ENCODE measurements around the gene TTC8. TPM values are rescaled to one million over a fixed set of nuclear protein-coding genes. Genes with fewer than 3 reads are reported as not detected.
"Not testable (repeated sequence)": the region's sequence is repeated elsewhere in the genome, so short reads cannot be mapped to it uniquely, and the experiment has no call there.

The TTC8 gene
- total RNA-seq, 8 experiments from 2014 or later: 12.7 to 41.8 (median 18.3) TPM

DNA sequence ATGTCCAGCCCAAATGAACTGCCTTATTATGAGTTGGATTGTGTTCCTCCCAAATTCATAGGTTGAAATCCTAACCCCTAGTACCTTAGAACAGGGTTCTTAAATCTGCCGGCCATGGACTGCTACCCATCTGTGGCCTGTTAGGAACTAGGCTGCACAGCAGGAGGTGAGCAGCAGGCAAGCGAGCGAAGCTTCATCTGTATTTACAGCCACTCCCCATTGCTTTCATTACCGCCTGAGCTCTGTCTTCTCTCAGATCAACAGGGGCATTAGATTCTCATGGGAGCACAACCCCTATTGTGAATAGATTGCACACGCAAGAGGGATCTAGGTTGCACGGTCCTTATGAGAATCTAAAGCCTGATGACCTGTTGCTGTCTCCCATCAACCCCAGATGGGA lies 21.9 kb upstream of the TTC8 start:
- Histone ChIP-seq H3K27ac (no peak overlapping the region), H3K4me3 (no peak overlapping the region), H3K4me1 (replicated peaks in 1 of 2) (no peaks in the 10 kb centered on the region)
- in situ Hi-C loops (cut with MboI; ENCODE audit: low pct_unique_long_range_greater_than_20kb in 2 of 9, low sequenced_read_pairs in 9 of 9, unreplicated experiment in 9 of 9): no loop called here
- WGBS, 10 experiments: 0 to 66% (median 54%) methylated on average over 1 to 6 of the region's 6 CpGs; no CpG with 5 or more reads in 3 of the 10 experiments
- no peak for ATAC-seq (replicated peaks in 6 of 8)

DNA sequence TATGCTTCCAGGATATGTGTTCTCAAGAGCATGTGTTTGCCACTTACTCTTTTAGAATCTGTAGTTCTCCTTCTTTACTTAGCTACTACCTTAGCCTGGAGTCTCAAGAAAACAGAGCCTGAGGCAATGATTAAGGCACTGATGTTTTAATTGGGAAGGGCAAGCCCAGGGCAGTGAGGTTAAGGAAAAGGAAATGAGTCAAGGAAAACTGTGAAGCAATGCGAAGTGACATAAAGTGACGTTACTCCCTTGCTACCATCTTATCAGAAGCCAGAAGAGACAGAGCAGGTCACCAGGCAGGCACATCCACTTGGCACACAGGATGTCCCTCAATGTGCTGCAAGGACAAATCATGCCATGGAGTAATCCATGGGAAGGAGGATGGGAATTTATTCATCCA lies 20.4 kb upstream of the TTC8 start:
- WGBS, 10 experiments: 17 to 90% (median 57%) methylated on average over 2 of the region's 2 CpGs; no CpG with 5 or more reads in 6 of the 10 experiments
- no peaks in the 10 kb centered on the region for H3K4me1 ChIP-seq (replicated peaks in 1 of 2)
- in situ Hi-C loops (cut with MboI; ENCODE audit: low pct_unique_long_range_greater_than_20kb in 2 of 9, low sequenced_read_pairs in 9 of 9, unreplicated experiment in 9 of 9): no loop called here
- no peak overlapping the region for H3K27ac ChIP-seq
- no peak overlapping the region for H3K4me3 ChIP-seq
- ATAC-seq (replicated peaks in 6 of 8): no peak

DNA sequence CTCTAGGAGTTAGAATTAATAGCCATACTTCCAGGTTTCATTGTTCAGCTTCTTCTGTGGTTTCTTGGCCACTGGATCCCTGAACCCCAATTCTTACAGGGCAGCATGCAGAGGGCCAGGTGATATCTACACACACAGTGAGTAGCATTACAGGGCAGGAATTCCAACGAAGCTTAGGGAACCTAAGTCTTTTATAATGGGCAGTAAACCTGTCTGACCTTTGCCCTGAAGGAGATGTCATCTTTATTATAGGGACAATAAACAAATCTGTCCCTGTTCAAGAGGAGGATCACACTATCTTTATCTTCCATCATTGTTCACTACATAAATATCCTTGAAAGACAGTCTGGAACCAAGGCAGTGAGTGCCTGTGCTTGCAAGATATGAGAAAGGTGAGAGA lies 20.0 kb upstream of the TTC8 start:
- no peak overlapping the region for H3K4me3 ChIP-seq
- no peak overlapping the region for H3K27ac ChIP-seq
- 0 to 100% (median 17%) methylated on average over 1 of the region's 1 CpG; no CpG with 5 or more reads in 3 of the 10 experiments for WGBS, 10 experiments
- in situ Hi-C loops (cut with MboI; ENCODE audit: low pct_unique_long_range_greater_than_20kb in 2 of 9, low sequenced_read_pairs in 9 of 9, unreplicated experiment in 9 of 9): no loop called here
- H3K4me1 ChIP-seq (replicated peaks in 1 of 2): no peaks in the 10 kb centered on the region
- ATAC-seq (replicated peaks in 6 of 8): no peak

DNA sequence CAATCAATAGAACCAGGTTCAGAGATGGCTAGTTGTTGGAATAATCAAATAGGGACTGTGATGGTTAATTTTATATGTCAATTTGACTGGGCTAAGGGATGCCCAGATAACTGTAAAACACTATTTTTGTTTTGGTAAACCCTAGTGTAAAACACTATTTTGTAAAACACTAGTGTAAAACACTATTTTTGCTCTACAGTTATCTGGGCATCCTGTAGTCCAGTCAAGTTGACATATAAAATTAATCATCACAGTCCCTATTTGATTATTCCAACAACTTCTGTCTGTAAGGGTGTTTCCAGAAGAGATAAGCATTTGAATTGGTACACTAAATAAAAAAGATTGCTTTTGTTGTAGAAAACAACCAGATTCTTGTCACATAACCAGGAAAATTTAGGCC lies 16.1 kb upstream of the TTC8 start:
- Histone ChIP-seq H3K27ac (no peak overlapping the region), H3K4me3 (no peak overlapping the region), H3K4me1 (replicated peaks in 1 of 2) (no peaks in the 10 kb centered on the region)
- in situ Hi-C loops (cut with MboI; ENCODE audit: low pct_unique_long_range_greater_than_20kb in 2 of 9, low sequenced_read_pairs in 9 of 9, unreplicated experiment in 9 of 9): no loop called here
- ATAC-seq (replicated peaks in 6 of 8): no peak

DNA sequence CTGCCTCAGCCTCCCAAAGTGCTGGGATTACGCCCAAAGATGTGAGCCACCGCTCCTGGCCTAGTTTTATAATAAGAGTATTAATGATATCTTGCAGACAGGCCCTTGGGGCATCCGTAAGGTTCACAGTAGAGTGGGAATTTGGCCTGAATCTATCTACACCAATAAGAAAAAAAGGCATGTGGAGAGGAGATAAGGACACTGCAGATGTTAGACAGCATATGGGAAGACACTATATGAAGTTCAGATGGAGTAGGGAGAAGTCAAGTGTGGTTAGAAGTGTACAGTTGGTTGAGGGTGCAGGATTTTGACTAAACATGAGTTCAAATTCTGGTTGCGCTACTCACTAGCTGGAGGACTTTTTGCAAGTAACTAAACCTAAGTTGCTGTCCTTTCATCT lies 8.5 kb upstream of the TTC8 start:
- no peak for ATAC-seq (replicated peaks in 6 of 8)
- in situ Hi-C loops (cut with MboI; ENCODE audit: low pct_unique_long_range_greater_than_20kb in 2 of 9, low sequenced_read_pairs in 9 of 9, unreplicated experiment in 9 of 9): no loop called here
- Histone ChIP-seq H3K4me3 (no peak overlapping the region), H3K4me1 (replicated peaks in 1 of 2) (no peaks in the 10 kb centered on the region), H3K27ac (no peak overlapping the region)
- WGBS, 10 experiments: 88 to 100% (median 100%) methylated on average over 1 to 3 of the region's 4 CpGs; no CpG with 5 or more reads in 2 of the 10 experiments

DNA sequence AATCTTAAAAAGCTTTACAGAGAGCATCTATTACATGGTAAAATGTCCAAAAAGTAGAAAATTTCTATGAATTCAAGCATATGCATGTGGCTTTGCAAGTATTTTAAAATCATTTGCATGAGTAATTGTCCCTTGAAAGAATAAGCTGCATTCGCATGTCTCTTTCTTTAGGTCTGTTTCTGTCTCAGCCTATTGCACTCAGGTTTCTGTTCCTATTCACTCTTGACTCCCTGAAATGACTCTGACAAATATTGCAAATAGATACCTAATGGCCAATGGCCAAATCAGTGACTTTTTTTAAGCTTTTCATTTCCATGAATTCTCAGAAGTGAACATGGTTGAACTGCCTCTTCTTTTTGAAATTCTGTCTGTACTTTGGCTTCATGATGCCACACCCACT lies 6.4 kb upstream of the TTC8 start:
- in situ Hi-C loops (cut with MboI; ENCODE audit: low pct_unique_long_range_greater_than_20kb in 2 of 9, low sequenced_read_pairs in 9 of 9, unreplicated experiment in 9 of 9): no loop called here
- Histone ChIP-seq H3K4me3 (no peak overlapping the region), H3K27ac (no peak overlapping the region), H3K4me1 (replicated peaks in 1 of 2) (no peaks in the 10 kb centered on the region)
- ATAC-seq (replicated peaks in 6 of 8): peak in 1 of 8 experiments; percentile 37
- 33 to 100% (median 89%) methylated on average over 1 of the region's 1 CpG; no CpG with 5 or more reads in 3 of the 10 experiments for WGBS, 10 experiments

DNA sequence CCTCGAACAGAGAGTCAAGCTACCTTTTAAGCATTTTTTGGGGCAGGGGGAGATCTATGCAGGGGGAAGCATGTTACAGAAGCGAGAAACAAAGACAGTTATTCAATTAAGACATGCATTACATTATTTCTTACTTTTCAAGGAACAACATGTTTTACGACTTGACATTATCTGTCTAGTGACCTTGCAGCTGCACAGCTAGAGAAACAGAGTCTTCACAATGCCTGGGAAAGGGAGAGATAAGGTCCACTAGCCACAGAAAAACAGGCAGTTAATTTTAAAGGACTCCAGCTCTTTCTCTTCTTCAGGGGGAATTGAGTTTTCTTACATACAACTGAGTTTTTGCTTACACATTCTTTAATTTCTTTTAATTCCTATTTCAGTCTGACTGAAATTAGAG lies 4.8 kb upstream of the TTC8 start:
- H3K4me3 ChIP-seq; H3K4me1 ChIP-seq (replicated peaks in 1 of 2); H3K27ac ChIP-seq; ATAC-seq (replicated peaks in 6 of 8); in situ Hi-C loops (cut with MboI; ENCODE audit: low pct_unique_long_range_greater_than_20kb in 2 of 9, low sequenced_read_pairs in 9 of 9, unreplicated experiment in 9 of 9): not testable (repeated sequence)
- WGBS, 10 experiments: 29 to 73% (median 55%) methylated on average over 1 to 3 of the region's 3 CpGs; no CpG with 5 or more reads in 3 of the 10 experiments

DNA sequence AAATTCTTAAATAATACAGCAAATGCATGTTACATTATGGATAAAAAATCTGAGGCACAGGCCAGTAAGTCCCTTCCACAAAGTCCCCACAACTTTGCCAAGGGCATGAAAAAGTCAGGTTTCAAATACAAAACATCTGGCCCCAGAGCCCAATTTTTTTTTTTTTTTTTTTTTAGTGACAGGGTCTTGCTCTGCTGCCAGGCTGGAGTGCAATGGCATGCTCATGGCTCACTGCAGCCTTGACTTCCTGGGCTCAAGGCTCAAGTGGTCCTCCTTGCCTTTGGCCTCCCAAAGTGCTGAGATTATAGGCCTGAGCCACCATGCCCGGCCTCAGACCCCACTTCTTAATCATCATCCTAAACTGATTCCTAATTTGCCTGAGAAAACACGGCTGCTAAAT lies 3.1 kb upstream of the TTC8 start:
- WGBS, 10 experiments: 40 to 100% (median 67%) methylated on average over 1 to 2 of the region's 2 CpGs; no CpG with 5 or more reads in 4 of the 10 experiments

DNA sequence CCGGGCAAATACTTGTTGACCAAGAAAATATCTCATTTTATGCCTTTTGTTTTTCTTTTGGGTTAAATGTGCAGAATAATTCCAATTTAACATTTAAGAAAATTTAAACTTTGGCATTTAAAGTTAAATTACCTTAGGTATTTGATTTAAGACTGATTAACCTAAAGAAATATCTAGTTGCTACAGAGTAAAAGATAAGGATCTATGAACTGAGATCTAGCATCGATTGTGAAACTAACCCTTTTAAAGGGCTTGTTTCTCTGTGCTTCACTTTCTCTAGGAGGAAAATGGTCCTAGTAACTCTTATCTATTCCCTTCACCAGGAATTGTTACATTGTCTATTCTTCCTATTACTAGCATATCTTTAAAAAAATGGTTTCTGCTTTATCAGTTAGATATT lies 2.6 kb upstream of the TTC8 start:
- H3K27ac ChIP-seq: no peak overlapping the region
- peaks cover 4 to 8% of the 10 kb centered on the region in 2 donors for H3K4me1 ChIP-seq (replicated peaks in 1 of 2)
- ATAC-seq (replicated peaks in 6 of 8): no peak
- no peak overlapping the region for H3K4me3 ChIP-seq
- WGBS, 10 experiments: 33 to 100% (median 83%) methylated on average over 1 to 2 of the region's 2 CpGs; no CpG with 5 or more reads in 1 of the 10 experiments
- in situ Hi-C loops (cut with MboI; ENCODE audit: low pct_unique_long_range_greater_than_20kb in 2 of 9, low sequenced_read_pairs in 9 of 9, unreplicated experiment in 9 of 9): no loop called here

More for the DNA sequence above, 3.1 kb upstream of the TTC8 start:
- ATAC-seq (replicated peaks in 6 of 8): no peak
- H3K27ac ChIP-seq: no peak overlapping the region
- H3K4me3 ChIP-seq: no peak overlapping the region
- in situ Hi-C loops (cut with MboI; ENCODE audit: low pct_unique_long_range_greater_than_20kb in 2 of 9, low sequenced_read_pairs in 9 of 9, unreplicated experiment in 9 of 9): no loop called here
- peaks cover 4 to 8% of the 10 kb centered on the region in 2 donors for H3K4me1 ChIP-seq (replicated peaks in 1 of 2)

DNA sequence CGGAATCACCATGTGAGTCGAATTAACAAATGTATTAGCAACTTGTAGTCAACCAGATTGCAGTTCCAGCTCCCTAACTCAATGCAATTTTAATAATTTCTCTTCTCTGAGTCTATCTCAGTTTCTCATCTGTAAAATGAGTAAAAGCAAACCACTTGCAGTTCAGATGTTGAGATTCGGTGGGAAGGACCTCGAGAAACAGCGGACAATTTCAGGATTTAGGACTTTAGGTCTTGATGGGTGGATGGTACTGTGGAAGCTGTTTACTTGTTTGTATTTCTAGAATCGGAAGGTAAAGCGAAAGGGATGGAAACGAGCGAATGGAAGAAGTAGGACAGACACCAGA lies 510 bp upstream of the TTC8 start:
- peak overlapping the region; percentile 94 to 97 for H3K27ac ChIP-seq

DNA sequence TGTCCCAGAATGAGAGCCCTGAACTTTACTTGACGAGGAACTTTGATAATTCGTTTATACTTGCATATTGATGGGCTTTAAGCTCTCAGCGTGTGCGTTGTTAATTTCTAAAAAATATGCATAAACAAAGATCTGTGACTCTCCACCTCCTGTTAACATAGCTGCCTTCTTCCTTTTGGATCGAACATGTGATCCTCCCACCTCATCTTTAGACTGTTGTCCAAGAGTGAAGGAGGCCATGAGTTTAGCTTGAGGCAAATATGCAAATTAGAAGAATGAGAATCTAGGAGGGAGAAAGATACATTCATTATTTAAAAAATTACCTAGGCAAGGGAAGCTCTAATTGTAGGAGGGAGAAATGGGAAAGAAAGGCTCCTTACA lies 617 bp downstream of the TTC8 start:
- peak overlapping the region; percentile 94 to 97 for H3K27ac ChIP-seq
- in situ Hi-C loops (cut with MboI; ENCODE audit: low pct_unique_long_range_greater_than_20kb in 2 of 9, low sequenced_read_pairs in 9 of 9, unreplicated experiment in 9 of 9): no loop called here
- H3K4me1 ChIP-seq (replicated peaks in 1 of 2): peaks cover 4 to 14% of the 10 kb centered on the region in 2 donors
- peak overlapping the region; percentile 54 to 78 (median 66) for H3K4me3 ChIP-seq
- ATAC-seq (replicated peaks in 6 of 8): peak; percentile 4 to 28 (median 12)
- 0 to 7% (median 0%) methylated on average over 1 to 5 of the region's 5 CpGs; no CpG with 5 or more reads in 3 of the 10 experiments for WGBS, 10 experiments

More for the DNA sequence above, 510 bp upstream of the TTC8 start:
- ATAC-seq (replicated peaks in 6 of 8): peak in 2 of 8 experiments; percentile 1 to 2
- in situ Hi-C loops (cut with MboI; ENCODE audit: low pct_unique_long_range_greater_than_20kb in 2 of 9, low sequenced_read_pairs in 9 of 9, unreplicated experiment in 9 of 9): no loop called here
- 0 to 20% (median 9%) methylated on average over 1 to 9 of the region's 9 CpGs for WGBS, 10 experiments
- Histone ChIP-seq H3K4me1 (replicated peaks in 1 of 2) (peaks cover 4 to 14% of the 10 kb centered on the region in 2 donors), H3K4me3 (peak overlapping the region; percentile 54 to 78 (median 66))

DNA sequence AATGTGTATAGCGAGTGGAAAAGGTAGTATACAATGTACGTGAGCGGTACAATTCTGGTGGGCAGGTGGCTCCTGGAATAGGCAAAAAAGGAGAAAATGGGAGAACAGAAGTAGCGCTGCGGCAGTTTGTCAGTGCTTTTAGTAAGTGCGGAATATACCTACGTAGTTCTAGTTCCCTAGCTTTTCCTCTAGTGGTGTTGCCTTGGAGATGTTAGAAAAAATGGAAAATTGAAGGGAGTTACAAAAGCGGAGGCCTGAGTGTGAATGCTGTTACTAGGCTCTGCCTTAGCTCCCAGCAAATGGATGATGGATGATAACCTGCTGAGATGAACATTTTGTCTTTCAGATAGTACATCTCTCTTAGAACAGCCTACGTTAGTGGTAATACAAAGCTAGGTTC lies 1.1 kb downstream of the TTC8 start:
- peak overlapping the region; percentile 94 to 97 for H3K27ac ChIP-seq
- in situ Hi-C loops (cut with MboI; ENCODE audit: low pct_unique_long_range_greater_than_20kb in 2 of 9, low sequenced_read_pairs in 9 of 9, unreplicated experiment in 9 of 9): no loop called here
- H3K4me3 ChIP-seq: peak overlapping the region; percentile 54 to 78 (median 66)
- peak in 5 of 8 experiments; percentile 15 to 35 (median 23) for ATAC-seq (replicated peaks in 6 of 8)
- peaks cover 4 to 14% of the 10 kb centered on the region in 2 donors for H3K4me1 ChIP-seq (replicated peaks in 1 of 2)
- WGBS, 10 experiments: 29 to 100% (median 61%) methylated on average over 1 to 9 of the region's 9 CpGs

DNA sequence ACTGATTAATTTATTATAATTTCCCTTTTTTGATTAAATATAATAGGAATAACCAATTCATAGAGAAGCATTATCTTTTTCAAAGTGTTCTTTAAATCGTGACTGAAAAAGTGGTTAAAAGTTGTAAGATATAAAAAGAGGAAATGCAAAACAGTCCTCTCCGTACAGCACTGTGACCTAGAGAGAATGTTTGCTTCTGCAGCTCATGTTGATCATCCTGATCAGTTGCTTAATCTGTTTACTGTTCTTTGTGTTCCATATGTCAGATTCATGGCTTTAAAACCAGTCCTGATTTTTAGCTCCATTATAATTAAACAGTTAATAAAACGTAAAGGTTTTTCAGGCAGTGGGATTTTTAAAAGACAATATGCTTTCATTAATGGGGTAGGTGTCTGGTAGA lies 4.7 kb downstream of the TTC8 start:
- 37 to 83% (median 65%) methylated on average over 2 to 3 of the region's 3 CpGs for WGBS, 10 experiments
- in situ Hi-C loops (cut with MboI; ENCODE audit: low pct_unique_long_range_greater_than_20kb in 2 of 9, low sequenced_read_pairs in 9 of 9, unreplicated experiment in 9 of 9): no loop called here
- H3K4me3 ChIP-seq: no peak overlapping the region
- H3K27ac ChIP-seq: no peak overlapping the region
- ATAC-seq (replicated peaks in 6 of 8): no peak
- peaks cover 4 to 17% of the 10 kb centered on the region in 2 donors for H3K4me1 ChIP-seq (replicated peaks in 1 of 2)

DNA sequence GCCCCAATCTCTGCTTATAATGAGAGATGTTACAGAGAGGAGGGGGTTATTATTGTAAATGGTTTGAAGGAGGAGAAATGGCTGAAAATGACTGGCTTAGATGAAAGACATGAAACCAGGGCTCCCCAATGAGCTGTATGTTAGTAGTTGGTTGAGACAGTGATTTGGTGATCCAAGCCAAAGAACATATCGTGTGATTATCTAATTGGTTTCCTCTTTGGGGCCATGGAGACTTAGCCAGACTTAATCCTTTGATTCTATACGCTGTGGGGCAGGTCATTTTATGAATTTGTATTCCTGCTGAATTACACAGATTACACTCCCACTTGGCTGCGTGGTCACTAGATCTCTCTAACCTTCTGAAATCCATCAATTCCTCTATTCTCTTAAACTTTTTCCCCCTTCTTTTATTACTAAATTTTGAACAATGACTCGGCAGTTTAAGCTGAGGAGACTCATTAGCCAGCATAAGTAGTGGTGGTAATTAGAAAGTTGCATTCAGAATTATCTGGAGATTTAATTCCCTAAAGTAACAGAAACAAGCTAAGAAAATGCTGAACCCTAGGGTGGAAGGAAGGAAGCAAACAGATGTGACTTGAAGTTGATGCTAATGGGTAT lies 5.3 kb downstream of the TTC8 start:
- WGBS, 10 experiments: 69 to 100% (median 98%) methylated on average over 2 to 4 of the region's 4 CpGs; no CpG with 5 or more reads in 1 of the 10 experiments
- H3K4me3 ChIP-seq: no peak overlapping the region
- H3K27ac ChIP-seq: no peak overlapping the region
- in situ Hi-C loops (cut with MboI; ENCODE audit: low pct_unique_long_range_greater_than_20kb in 2 of 9, low sequenced_read_pairs in 9 of 9, unreplicated experiment in 9 of 9): no loop called here
- ATAC-seq (replicated peaks in 6 of 8): no peak
- H3K4me1 ChIP-seq (replicated peaks in 1 of 2): peaks cover 4 to 18% of the 10 kb centered on the region in 2 donors
